ENCODE results near the gene FCRLB.

Gene FCRLB

DNA sequence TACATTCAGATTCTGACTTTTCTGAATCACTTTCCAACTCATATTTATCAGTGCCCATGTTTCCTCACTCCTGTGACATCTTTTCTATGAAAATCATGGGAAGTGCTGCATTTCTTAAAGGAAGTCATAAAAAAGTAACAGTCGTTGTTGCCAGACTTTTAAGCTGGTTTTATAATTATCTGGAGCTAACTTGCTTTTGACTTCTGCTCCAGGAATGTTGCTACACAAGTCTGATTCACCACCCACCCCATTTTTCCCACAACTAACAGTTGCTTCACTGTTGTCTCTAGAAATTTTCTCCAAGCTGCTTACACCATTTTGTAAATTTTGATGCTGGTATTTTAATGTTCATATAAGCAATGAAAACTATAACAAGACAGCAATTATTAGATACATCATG, 12.2 kb downstream of the FCRLB start:
- no peaks in the 10 kb centered on the region for H3F3A ChIP-seq (ENCODE audit: insufficient read depth)
- no peaks in the 10 kb centered on the region for H3K36me3 ChIP-seq (ENCODE audit: low read length)
- H3K27me3 ChIP-seq (ENCODE audit: low read length): no peaks in the 10 kb centered on the region
- TF ChIP-seq, protein P1, sequence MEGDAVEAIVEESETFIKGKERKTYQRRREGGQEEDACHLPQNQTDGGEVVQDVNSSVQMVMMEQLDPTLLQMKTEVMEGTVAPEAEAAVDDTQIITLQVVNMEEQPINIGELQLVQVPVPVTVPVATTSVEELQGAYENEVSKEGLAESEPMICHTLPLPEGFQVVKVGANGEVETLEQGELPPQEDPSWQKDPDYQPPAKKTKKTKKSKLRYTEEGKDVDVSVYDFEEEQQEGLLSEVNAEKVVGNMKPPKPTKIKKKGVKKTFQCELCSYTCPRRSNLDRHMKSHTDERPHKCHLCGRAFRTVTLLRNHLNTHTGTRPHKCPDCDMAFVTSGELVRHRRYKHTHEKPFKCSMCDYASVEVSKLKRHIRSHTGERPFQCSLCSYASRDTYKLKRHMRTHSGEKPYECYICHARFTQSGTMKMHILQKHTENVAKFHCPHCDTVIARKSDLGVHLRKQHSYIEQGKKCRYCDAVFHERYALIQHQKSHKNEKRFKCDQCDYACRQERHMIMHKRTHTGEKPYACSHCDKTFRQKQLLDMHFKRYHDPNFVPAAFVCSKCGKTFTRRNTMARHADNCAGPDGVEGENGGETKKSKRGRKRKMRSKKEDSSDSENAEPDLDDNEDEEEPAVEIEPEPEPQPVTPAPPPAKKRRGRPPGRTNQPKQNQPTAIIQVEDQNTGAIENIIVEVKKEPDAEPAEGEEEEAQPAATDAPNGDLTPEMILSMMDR (IDR thresholded peaks at IDR 0.05; ENCODE audit: insufficient read depth, low read length, poor library complexity, severe bottlenecking): no peak
- no peak for TF ChIP-seq EZH2phosphoT487 (conservative IDR thresholded peaks at IDR 0.05; ENCODE audit: low read length)
- H3K9me3 ChIP-seq (ENCODE audit: insufficient read depth, low read length): no peaks in the 10 kb centered on the region
- H3K4me2 ChIP-seq (ENCODE audit: low read depth, low read length, poor library complexity, severe bottlenecking): no peak overlapping the region
- no peak overlapping the region for H3K27ac ChIP-seq (ENCODE audit: low read depth, low read length)
- H3K4me3 ChIP-seq (ENCODE audit: insufficient read depth, low read length, poor library complexity, severe bottlenecking): no peak overlapping the region
- no peaks in the 10 kb centered on the region for H4K20me1 ChIP-seq (ENCODE audit: low read depth, low read length)
- H3K9me2 ChIP-seq (replicated peaks; ENCODE audit: insufficient read depth, low read length): no peaks in the 10 kb centered on the region
- H2AFZ ChIP-seq (ENCODE audit: low read depth, low read length, severe bottlenecking): no peak overlapping the region
- no peak overlapping the region for H3K9ac ChIP-seq (ENCODE audit: low read length)
- H3K79me2 ChIP-seq (ENCODE audit: insufficient read depth, low read length): no peaks in the 10 kb centered on the region

DNA sequence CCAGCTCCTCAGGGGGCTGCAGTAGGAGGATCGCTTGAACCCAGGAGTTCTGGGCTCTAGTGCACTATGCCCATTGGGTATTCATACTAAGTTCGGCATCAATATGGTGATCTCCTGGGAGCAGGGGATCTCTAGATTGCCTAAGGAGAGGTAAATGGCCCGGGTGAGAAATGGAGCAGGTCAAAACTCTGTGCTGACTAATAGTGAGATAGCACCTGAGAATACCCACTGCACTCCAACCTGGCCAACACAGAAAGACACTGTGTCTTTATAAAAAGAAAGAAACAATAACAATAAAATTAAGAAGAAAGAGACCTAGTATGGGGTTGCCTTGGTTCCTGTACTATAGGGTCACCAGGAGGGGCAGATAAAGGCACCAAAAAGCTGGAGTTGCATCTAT, 14.5 kb downstream of the FCRLB start:
- Histone ChIP-seq H3K79me2 (ENCODE audit: insufficient read depth, low read length) (no peaks in the 10 kb centered on the region), H3K9me2 (replicated peaks; ENCODE audit: insufficient read depth, low read length) (no peaks in the 10 kb centered on the region), H3K9me3 (ENCODE audit: insufficient read depth, low read length) (no peaks in the 10 kb centered on the region), H3K36me3 (ENCODE audit: low read length) (no peaks in the 10 kb centered on the region), H3K9ac (ENCODE audit: low read length) (no peak overlapping the region), H3K27me3 (ENCODE audit: low read length) (no peaks in the 10 kb centered on the region), H3K27ac (ENCODE audit: low read depth, low read length) (no peak overlapping the region), H4K20me1 (ENCODE audit: low read depth, low read length) (no peaks in the 10 kb centered on the region), H3K4me3 (ENCODE audit: insufficient read depth, low read length, poor library complexity, severe bottlenecking) (no peak overlapping the region), H3F3A (ENCODE audit: insufficient read depth) (peaks cover 4% of the 10 kb centered on the region; the same call in 1 of the 2 replicates), H2AFZ (ENCODE audit: low read depth, low read length, severe bottlenecking) (no peak overlapping the region), H3K4me2 (ENCODE audit: low read depth, low read length, poor library complexity, severe bottlenecking) (no peak overlapping the region)
- TF ChIP-seq, protein P1 (IDR thresholded peaks at IDR 0.05; ENCODE audit: insufficient read depth, low read length, poor library complexity, severe bottlenecking): no peak
- TF ChIP-seq EZH2phosphoT487 (conservative IDR thresholded peaks at IDR 0.05; ENCODE audit: low read length): no peak

DNA sequence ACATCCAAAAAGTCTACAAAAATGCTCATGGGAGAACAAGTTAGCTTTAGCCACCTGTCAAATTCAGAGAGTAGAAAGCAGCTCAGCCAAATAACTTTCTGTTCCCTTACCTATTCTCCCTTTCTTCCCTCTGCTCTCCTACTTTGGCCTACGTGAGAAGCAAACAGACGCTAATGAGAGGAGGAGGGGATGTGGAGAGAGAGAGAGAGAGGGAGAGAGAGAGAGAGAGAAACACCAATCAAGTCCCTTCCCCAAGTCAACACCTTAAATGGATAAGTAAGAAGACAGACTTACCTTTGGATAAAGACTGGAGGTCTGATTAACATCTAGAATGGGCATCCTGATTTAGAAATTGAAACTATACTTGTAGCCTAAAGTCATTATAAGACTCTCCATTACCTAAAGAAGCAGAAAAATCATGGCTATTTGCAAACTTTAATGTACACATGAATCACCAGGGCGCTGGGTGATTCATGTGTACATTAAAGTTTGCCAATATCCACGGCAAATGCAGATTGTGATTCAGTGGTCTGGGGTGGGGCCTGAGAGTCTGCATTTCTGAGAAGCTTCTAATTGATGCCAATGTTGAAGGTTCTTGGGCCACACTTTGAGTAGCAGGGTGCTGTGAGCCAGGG, 15.1 kb downstream of the FCRLB start:
- no peak for TF ChIP-seq EZH2phosphoT487 (conservative IDR thresholded peaks at IDR 0.05; ENCODE audit: low read length)
- no peaks in the 10 kb centered on the region for H4K20me1 ChIP-seq (ENCODE audit: low read depth, low read length)
- H3F3A ChIP-seq (ENCODE audit: insufficient read depth): peaks cover 6% of the 10 kb centered on the region; the same call in 1 of the 2 replicates
- no peaks in the 10 kb centered on the region for H3K36me3 ChIP-seq (ENCODE audit: low read length)
- H3K27me3 ChIP-seq (ENCODE audit: low read length): no peaks in the 10 kb centered on the region
- no peak overlapping the region for H3K4me2 ChIP-seq (ENCODE audit: low read depth, low read length, poor library complexity, severe bottlenecking)
- H3K9ac ChIP-seq (ENCODE audit: low read length): no peak overlapping the region
- H3K9me2 ChIP-seq (replicated peaks; ENCODE audit: insufficient read depth, low read length): no peaks in the 10 kb centered on the region
- H3K9me3 ChIP-seq (ENCODE audit: insufficient read depth, low read length): no peaks in the 10 kb centered on the region
- H3K27ac ChIP-seq (ENCODE audit: low read depth, low read length): no peak overlapping the region
- H3K4me3 ChIP-seq (ENCODE audit: insufficient read depth, low read length, poor library complexity, severe bottlenecking): no peak overlapping the region
- H3K79me2 ChIP-seq (ENCODE audit: insufficient read depth, low read length): no peaks in the 10 kb centered on the region
- no peak overlapping the region for H2AFZ ChIP-seq (ENCODE audit: low read depth, low read length, severe bottlenecking)

DNA sequence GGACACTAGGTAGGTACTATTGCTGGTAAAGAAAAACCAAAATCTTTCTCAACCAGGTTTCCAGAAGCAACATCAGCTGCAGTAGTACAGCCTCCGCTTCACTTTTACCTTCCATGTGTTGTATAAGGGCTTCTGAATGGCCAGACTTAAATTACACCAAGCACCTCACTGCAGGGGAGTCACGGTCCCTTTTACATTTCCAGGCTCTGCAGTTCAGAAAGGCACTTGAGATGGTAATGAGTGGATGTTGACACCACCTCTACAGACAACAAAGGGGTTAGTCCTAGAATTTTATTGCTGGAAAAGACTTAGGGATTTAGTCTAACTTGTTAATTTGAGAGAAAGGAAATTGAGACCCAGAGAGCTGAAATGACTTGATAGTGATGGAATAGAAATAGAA, 16.3 kb downstream of the FCRLB start:
- Histone ChIP-seq H3K27me3 (ENCODE audit: low read length) (no peaks in the 10 kb centered on the region), H4K20me1 (ENCODE audit: low read depth, low read length) (no peaks in the 10 kb centered on the region), H3K9me2 (replicated peaks; ENCODE audit: insufficient read depth, low read length) (no peaks in the 10 kb centered on the region), H3F3A (ENCODE audit: insufficient read depth) (peaks cover 6% of the 10 kb centered on the region; the same call in 1 of the 2 replicates), H3K4me3 (ENCODE audit: insufficient read depth, low read length, poor library complexity, severe bottlenecking) (no peak overlapping the region), H3K36me3 (ENCODE audit: low read length) (no peaks in the 10 kb centered on the region), H3K4me2 (ENCODE audit: low read depth, low read length, poor library complexity, severe bottlenecking) (no peak overlapping the region), H2AFZ (ENCODE audit: low read depth, low read length, severe bottlenecking) (no peak overlapping the region), H3K9me3 (ENCODE audit: insufficient read depth, low read length) (no peaks in the 10 kb centered on the region), H3K27ac (ENCODE audit: low read depth, low read length) (no peak overlapping the region), H3K79me2 (ENCODE audit: insufficient read depth, low read length) (no peaks in the 10 kb centered on the region), H3K9ac (ENCODE audit: low read length) (no peak overlapping the region)
- TF ChIP-seq EZH2phosphoT487 (conservative IDR thresholded peaks at IDR 0.05; ENCODE audit: low read length): no peak
- TF ChIP-seq, protein P1 (IDR thresholded peaks at IDR 0.05; ENCODE audit: insufficient read depth, low read length, poor library complexity, severe bottlenecking): no peak
